HepG2 (cell line): ENCODE results near the gene MEIOB. TPM values are rescaled to one million over a fixed set of nuclear protein-coding genes. Genes with fewer than 3 reads are reported as not detected.

ENCODE experiments used
- CBX1 ChIP-seq: IDR thresholded peaks from one replicate; pipeline ENCODE4 v1.6.1; 2016; ENCODE audit warnings: antibody characterized with exemption, low read depth
- HBP1 ChIP-seq: IDR thresholded peaks from 2 replicates; pipeline ENCODE4 v1.6.1; 2016; ENCODE audit warnings: low read depth, control low read depth
- HMGXB4 ChIP-seq, 2 experiments: sonication (generic) in 1 of 2; formaldehyde crosslinking in 1 of 2; IDR thresholded peaks; 2 replicates each; pipeline versions ENCODE4 v1.4.0 to v1.6.1; 2018 to 2020; ENCODE audit warnings: missing genetic modification reagents in 2 of 2, borderline replicate concordance in 1 of 2, low read depth in 1 of 2, mild to moderate bottlenecking in 1 of 2, missing biosample characterization in 1 of 2
- REL ChIP-seq: sonication (generic); formaldehyde crosslinking; conservative IDR thresholded peaks from 2 replicates; pipeline ENCODE4 v1.8.0; 2022; ENCODE audit warnings: mild to moderate bottlenecking, missing genetic modification reagents, moderate library complexity
- STAG1 ChIP-seq: sonication (generic); formaldehyde crosslinking; IDR thresholded peaks from 2 replicates; pipeline ENCODE4 v1.4.0; 2020; ENCODE audit warnings: missing genetic modification reagents
- ZBED4 ChIP-seq: sonication (generic); formaldehyde crosslinking; IDR thresholded peaks from 2 replicates; pipeline ENCODE4 v1.4.0; 2020; ENCODE audit warnings: missing genetic modification reagents, borderline replicate concordance
- ZKSCAN5 ChIP-seq: sonication (generic); formaldehyde crosslinking; IDR thresholded peaks from 2 replicates; pipeline ENCODE4 v1.5.1; 2020; ENCODE audit warnings: mild to moderate bottlenecking, missing genetic modification reagents
- ZNF841 ChIP-seq: sonication (generic); formaldehyde crosslinking; IDR thresholded peaks from 2 replicates; pipeline ENCODE4 v1.8.1; 2023; ENCODE audit warnings: missing genetic modification reagents, borderline replicate concordance
- polyA plus RNA-seq, 8 experiments: library from polyadenylated mRNA; depleted of rRNA in 3 of 8; stranded (reverse) in 7 of 8; unstranded in 1 of 8; fragments of >200 nt; fragmentation: Illumina TruSeq in 4 of 8; extraction: Trizol in 4 of 8; gene quantifications; 2 replicates each; pipeline versions ENCODE4 v1.2.1 to v1.2.3, GENCODE V29; 2011 to 2016; ENCODE audit warnings: low read depth in 4 of 8, missing spikeins in 1 of 8, mixed read lengths in 1 of 8; ENCODE audit not compliant: insufficient read depth in 1 of 8
- total RNA-seq, 5 experiments: library from RNA; depleted of rRNA; stranded (reverse); fragments of >200 nt; fragmentation: Illumina TruSeq; extraction: Trizol; gene quantifications; 2 replicates each; pipeline ENCODE4 v1.2.3, GENCODE V29; 2016; ENCODE audit warnings: low read depth in 1 of 5
- TF ChIP-seq, protein P1 (sequence below): sonication (generic); formaldehyde crosslinking; IDR thresholded peaks from 2 replicates; pipeline ENCODE4 v1.4.0; 2020; ENCODE audit warnings: mild to moderate bottlenecking, missing genetic modification reagents
- TF ChIP-seq, protein P2 (sequence below): sonication (generic); formaldehyde crosslinking; IDR thresholded peaks from 2 replicates; pipeline ENCODE4 v1.4.0; 2020; ENCODE audit warnings: missing genetic modification reagents
- TF ChIP-seq, protein P3 (sequence below): sonication (generic); formaldehyde crosslinking; IDR thresholded peaks from 2 replicates; pipeline ENCODE4 v1.9.0; 2021; ENCODE audit warnings: missing genetic modification reagents, borderline replicate concordance

MEIOB gene
- total and polyA plus RNA-seq, 2 of the 13 experiments (the other 11 are each of a cell fraction or from before 2014, with no cell fraction given), result 0.17 TPM; not detected in 1

DNA sequence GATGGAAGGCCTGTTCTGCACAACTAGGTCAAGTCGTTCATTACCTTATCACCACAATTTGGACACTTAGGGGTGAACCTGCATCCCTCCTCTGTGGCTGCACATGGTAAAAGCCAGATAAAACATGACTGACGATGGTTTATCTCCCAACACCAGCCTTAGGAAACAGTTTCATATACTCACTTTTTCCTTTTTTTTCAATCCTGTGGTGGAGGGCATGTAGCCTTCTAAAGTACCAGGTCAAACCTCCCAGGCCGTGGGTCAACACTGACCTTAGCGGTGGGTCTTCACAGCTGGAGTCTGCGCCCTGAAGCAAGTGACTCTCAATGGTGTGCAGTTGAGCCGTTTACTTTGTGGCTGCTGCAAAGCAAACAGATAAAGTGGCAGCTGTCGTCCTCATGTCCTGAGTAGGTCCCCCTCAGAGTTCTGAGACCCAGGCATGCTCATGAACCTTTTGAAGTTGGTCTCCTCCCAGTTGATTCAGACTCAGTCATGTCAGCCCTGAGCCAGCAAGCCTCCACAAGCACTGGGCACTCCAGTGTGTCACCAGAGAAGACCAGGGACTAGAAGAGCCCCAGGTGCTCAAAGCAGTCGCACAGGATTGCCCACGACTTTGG, 39.0 kb downstream of the MEIOB start (continued):
- TF ChIP-seq ZBED4, result 0 out of 2 replicates have a peak, but pooled peaks have one; percentile 30
- no peak for TF ChIP-seq REL (CRISPR knock-in tag)
- no peak for TF ChIP-seq CBX1
- TF ChIP-seq ZNF841, result no peak
- TF ChIP-seq ZKSCAN5 (CRISPR knock-in tag), result peak; percentile 49; the same call in 1 of the 2 replicates
- TF ChIP-seq, protein P1, sequence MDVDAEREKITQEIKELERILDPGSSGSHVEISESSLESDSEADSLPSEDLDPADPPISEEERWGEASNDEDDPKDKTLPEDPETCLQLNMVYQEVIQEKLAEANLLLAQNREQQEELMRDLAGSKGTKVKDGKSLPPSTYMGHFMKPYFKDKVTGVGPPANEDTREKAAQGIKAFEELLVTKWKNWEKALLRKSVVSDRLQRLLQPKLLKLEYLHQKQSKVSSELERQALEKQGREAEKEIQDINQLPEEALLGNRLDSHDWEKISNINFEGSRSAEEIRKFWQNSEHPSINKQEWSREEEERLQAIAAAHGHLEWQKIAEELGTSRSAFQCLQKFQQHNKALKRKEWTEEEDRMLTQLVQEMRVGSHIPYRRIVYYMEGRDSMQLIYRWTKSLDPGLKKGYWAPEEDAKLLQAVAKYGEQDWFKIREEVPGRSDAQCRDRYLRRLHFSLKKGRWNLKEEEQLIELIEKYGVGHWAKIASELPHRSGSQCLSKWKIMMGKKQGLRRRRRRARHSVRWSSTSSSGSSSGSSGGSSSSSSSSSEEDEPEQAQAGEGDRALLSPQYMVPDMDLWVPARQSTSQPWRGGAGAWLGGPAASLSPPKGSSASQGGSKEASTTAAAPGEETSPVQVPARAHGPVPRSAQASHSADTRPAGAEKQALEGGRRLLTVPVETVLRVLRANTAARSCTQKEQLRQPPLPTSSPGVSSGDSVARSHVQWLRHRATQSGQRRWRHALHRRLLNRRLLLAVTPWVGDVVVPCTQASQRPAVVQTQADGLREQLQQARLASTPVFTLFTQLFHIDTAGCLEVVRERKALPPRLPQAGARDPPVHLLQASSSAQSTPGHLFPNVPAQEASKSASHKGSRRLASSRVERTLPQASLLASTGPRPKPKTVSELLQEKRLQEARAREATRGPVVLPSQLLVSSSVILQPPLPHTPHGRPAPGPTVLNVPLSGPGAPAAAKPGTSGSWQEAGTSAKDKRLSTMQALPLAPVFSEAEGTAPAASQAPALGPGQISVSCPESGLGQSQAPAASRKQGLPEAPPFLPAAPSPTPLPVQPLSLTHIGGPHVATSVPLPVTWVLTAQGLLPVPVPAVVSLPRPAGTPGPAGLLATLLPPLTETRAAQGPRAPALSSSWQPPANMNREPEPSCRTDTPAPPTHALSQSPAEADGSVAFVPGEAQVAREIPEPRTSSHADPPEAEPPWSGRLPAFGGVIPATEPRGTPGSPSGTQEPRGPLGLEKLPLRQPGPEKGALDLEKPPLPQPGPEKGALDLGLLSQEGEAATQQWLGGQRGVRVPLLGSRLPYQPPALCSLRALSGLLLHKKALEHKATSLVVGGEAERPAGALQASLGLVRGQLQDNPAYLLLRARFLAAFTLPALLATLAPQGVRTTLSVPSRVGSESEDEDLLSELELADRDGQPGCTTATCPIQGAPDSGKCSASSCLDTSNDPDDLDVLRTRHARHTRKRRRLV, result no peak
- TF ChIP-seq HMGXB4 (CRISPR knock-in tag; IDR thresholded peaks at IDR 0.05; ENCODE audit: borderline replicate concordance in 1 of 2, low read depth in 1 of 2), result peak; percentile 23 to 37; a peak in 1 of 4 replicates
- TF ChIP-seq STAG1 (CRISPR knock-in tag), result no peak
- TF ChIP-seq, protein P2, sequence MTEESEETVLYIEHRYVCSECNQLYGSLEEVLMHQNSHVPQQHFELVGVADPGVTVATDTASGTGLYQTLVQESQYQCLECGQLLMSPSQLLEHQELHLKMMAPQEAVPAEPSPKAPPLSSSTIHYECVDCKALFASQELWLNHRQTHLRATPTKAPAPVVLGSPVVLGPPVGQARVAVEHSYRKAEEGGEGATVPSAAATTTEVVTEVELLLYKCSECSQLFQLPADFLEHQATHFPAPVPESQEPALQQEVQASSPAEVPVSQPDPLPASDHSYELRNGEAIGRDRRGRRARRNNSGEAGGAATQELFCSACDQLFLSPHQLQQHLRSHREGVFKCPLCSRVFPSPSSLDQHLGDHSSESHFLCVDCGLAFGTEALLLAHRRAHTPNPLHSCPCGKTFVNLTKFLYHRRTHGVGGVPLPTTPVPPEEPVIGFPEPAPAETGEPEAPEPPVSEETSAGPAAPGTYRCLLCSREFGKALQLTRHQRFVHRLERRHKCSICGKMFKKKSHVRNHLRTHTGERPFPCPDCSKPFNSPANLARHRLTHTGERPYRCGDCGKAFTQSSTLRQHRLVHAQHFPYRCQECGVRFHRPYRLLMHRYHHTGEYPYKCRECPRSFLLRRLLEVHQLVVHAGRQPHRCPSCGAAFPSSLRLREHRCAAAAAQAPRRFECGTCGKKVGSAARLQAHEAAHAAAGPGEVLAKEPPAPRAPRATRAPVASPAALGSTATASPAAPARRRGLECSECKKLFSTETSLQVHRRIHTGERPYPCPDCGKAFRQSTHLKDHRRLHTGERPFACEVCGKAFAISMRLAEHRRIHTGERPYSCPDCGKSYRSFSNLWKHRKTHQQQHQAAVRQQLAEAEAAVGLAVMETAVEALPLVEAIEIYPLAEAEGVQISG (CRISPR knock-in tag), result peak; percentile 55
- peak; percentile 79; the same call in 1 of the 2 replicates for TF ChIP-seq HBP1 (CRISPR knock-in tag)
- TF ChIP-seq, protein P3, sequence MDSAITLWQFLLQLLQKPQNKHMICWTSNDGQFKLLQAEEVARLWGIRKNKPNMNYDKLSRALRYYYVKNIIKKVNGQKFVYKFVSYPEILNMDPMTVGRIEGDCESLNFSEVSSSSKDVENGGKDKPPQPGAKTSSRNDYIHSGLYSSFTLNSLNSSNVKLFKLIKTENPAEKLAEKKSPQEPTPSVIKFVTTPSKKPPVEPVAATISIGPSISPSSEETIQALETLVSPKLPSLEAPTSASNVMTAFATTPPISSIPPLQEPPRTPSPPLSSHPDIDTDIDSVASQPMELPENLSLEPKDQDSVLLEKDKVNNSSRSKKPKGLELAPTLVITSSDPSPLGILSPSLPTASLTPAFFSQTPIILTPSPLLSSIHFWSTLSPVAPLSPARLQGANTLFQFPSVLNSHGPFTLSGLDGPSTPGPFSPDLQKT (CRISPR knock-in tag), result no peak
